ENCODE results near the gene INPP5J. TPM values are rescaled to one million over a fixed set of nuclear protein-coding genes. Genes with fewer than 3 reads are reported as not detected.

The INPP5J gene
- total RNA-seq, 2 donors from 2014 or later: 18.3 to 18.4 TPM

DNA sequence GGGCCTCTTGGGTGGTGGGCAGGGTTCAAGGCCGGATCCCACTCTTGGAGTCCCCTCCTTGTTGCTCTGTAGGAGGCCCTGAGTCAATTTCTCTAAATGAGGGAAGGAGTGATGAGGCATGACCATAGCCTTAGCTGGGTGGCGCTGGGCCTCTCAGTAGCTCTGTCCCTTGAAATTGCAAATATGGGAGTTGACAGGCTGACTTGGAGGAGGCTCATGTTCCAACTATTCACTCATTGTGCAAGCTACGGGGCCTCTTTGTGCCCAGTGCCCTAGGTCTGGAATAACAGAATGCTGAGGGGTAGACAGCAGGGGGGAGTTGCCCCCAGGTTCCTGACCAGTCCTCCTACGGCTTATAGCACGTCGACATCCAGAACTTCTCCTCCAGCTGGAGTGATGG is 23.4 kb upstream of the INPP5J start:
- H3K4me3 ChIP-seq: no peak overlapping the region

DNA sequence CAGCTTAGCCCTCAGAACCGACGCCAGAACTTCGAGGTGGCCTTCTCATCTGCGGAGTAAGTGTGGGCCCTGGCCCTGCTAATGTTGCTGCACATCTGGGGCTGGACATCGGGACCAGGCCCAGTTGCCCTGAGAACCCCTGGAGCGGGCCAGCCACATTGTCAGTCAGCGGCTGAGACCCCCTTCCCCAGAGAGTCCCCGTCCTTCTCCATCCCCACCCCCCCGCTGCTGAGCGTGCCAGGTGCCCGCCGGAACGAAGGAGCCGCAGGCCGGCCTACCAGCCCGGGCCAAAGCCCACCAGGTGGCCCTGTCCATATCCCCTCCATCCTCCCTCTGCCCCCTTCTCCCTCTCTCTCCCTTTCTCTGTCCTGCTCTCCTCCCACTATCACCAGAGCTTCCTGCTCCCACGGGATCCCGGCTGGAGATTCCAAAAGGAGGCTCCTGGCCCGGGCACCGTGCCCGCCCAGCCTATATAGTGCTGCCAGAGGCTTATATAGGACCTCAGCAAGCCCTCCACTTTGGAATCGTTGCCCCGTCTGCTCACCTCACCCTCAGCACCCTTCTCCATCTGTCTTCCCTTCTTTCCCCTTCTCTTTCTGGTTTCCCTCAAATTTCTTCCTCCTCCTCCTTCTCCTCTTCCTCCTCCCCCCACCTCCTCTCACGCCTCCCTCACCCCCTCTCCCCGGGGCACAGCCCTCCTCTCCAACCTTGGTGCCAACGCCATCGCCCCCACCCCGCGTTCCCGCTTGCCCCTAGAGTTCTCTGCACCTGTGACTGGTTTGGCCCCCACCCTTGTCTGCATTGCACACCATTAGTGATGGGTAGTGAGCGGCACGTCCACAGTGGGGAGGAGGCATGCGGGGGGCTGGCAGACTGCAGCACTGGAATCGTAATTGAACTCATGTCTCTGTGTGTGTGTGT is 22.7 kb upstream of the INPP5J start:
- Histone ChIP-seq H3K9ac (ENCODE audit: low read depth in 2 of 2, low read length in 2 of 2) (no peak overlapping the region), H3K27me3 (no peaks in the 10 kb centered on the region), H3K4me1 (no peaks in the 10 kb centered on the region), H3K9me3 (no peaks in the 10 kb centered on the region), H3K27ac (no peak overlapping the region), H3K36me3 (peaks cover 5% of the 10 kb centered on the region), H3K4me3 (no peak overlapping the region)
- TF ChIP-seq, protein P1, sequence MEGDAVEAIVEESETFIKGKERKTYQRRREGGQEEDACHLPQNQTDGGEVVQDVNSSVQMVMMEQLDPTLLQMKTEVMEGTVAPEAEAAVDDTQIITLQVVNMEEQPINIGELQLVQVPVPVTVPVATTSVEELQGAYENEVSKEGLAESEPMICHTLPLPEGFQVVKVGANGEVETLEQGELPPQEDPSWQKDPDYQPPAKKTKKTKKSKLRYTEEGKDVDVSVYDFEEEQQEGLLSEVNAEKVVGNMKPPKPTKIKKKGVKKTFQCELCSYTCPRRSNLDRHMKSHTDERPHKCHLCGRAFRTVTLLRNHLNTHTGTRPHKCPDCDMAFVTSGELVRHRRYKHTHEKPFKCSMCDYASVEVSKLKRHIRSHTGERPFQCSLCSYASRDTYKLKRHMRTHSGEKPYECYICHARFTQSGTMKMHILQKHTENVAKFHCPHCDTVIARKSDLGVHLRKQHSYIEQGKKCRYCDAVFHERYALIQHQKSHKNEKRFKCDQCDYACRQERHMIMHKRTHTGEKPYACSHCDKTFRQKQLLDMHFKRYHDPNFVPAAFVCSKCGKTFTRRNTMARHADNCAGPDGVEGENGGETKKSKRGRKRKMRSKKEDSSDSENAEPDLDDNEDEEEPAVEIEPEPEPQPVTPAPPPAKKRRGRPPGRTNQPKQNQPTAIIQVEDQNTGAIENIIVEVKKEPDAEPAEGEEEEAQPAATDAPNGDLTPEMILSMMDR (IDR thresholded peaks at IDR 0.05): no peak
- intact Hi-C loops (cut with DNase I): no loop called here
- no peak for DNase-seq

More for the DNA sequence above, 23.4 kb upstream of the INPP5J start:
- intact Hi-C loops (cut with DNase I): no loop called here
- Histone ChIP-seq H3K36me3 (peaks cover 5% of the 10 kb centered on the region), H3K27ac (peak overlapping the region; percentile 32), H3K9me3 (no peaks in the 10 kb centered on the region), H3K4me1 (no peaks in the 10 kb centered on the region), H3K27me3 (no peaks in the 10 kb centered on the region), H3K9ac (ENCODE audit: low read depth in 2 of 2, low read length in 2 of 2) (no peak overlapping the region)
- TF ChIP-seq, protein P1 (IDR thresholded peaks at IDR 0.05): no peak
- DNase-seq: peak; percentile 14

DNA sequence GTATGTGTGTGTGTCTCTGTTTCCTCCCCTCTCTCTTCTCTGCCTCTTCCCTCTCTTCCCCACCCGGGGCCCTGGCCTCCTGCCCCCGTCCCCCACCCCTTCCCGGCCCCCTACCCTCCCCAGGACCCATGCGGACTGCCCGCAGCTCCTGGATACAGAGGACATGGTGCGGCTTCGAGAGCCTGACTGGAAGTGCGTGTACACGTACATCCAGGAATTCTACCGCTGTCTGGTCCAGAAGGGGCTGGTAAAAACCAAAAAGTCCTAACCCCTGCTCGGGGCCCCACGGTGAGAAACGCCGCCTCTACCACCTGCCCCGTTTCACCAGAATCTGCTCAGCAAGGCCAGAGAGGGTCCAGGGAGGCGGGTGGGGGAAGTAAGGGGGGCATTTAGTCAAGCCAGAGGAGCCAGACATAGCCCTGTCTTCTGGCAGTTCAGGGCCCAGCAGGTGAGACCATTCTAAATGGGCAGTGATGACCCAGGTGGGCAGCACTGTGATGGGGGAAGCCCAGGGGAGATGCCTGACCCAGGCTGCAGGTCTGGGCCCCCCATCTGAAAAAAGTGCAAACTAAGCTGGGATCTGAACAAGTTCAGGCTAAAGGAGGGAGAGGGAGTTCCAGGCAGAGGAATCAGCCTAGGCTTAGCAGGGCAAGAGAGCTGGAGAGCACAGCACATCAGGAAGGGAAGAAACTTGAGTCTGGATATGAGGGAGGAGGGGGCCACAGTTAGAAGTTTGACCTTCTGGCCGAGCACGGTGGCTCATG is 21.8 kb upstream of the INPP5J start:
- no peaks in the 10 kb centered on the region for H3K4me1 ChIP-seq
- no peak overlapping the region for H3K4me3 ChIP-seq
- no peaks in the 10 kb centered on the region for H3K9me3 ChIP-seq
- H3K9ac ChIP-seq (ENCODE audit: low read depth in 2 of 2, low read length in 2 of 2): peak overlapping the region in 1 of 2 donors; percentile 19
- TF ChIP-seq, protein P1 (IDR thresholded peaks at IDR 0.05): no peak
- DNase-seq: no peak
- intact Hi-C loops (cut with DNase I): no loop called here
- no peak overlapping the region for H3K27ac ChIP-seq
- peaks cover 5% of the 10 kb centered on the region for H3K36me3 ChIP-seq
- no peaks in the 10 kb centered on the region for H3K27me3 ChIP-seq

DNA sequence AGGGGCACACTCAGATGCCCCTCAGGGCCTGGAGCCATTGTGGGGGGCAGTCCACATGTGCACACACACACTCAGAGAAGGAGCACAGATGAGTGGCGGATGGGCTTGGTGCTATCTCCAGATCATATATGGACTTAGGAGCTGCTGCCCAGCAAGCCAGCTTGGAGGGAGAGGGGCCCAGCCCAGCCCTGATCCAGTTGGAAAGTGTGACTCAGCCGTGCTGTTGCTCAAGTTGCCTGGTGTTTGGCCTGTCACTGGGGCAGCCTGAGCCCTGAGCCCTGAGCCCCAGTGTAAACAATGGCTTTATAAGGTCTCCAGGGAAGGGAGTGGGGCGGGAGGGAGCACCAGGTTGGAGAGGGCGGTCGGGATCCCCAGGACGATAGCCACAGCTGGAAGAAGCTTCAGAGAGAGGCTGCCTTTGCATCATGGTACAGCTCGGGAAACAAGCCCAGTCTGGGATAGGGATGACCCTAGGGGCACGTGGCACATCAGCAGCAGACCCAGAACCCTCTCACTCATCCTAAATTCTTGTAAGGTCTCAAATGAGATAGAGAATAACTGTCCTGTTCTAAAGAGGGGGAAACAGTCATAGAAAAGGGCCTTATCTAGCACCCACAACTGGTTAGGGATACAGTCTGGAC is 20.2 kb upstream of the INPP5J start:
- Histone ChIP-seq H3K9me3 (no peaks in the 10 kb centered on the region), H3K4me3 (no peak overlapping the region), H3K27ac (peak overlapping the region; percentile 85), H3K36me3 (no peaks in the 10 kb centered on the region), H3K27me3 (no peaks in the 10 kb centered on the region), H3K9ac (ENCODE audit: low read depth in 2 of 2, low read length in 2 of 2) (peak overlapping the region in 1 of 2 donors; percentile 14), H3K4me1 (no peaks in the 10 kb centered on the region)
- peak; percentile 65 for DNase-seq
- intact Hi-C loops (cut with DNase I): no loop called here
- TF ChIP-seq, protein P1 (IDR thresholded peaks at IDR 0.05): no peak

DNA sequence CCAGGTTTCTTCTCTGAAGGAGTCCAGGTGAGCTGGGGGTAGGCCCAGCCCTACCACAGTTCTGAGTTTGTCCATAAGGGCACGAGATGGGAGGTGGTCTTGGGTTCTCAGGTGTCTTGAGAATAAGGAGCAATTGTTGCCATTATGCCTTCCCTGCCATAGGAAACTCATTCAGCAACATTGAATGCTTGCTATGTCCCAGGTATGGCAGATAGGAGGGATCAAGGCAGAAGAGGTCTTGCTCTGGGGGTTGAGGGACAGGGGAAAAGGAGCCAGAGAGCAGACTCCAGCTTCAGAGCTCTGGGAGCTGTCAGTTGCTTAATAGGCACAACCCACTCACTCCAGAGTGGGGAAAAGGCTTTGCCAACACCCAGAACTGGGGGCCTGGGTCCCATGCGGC is 19.7 kb upstream of the INPP5J start:
- no peaks in the 10 kb centered on the region for H3K36me3 ChIP-seq
- TF ChIP-seq, protein P1 (IDR thresholded peaks at IDR 0.05): no peak
- peak overlapping the region in 1 of 2 donors; percentile 14 for H3K9ac ChIP-seq (ENCODE audit: low read depth in 2 of 2, low read length in 2 of 2)
- H3K27me3 ChIP-seq: no peaks in the 10 kb centered on the region
- H3K4me1 ChIP-seq: no peaks in the 10 kb centered on the region
- H3K9me3 ChIP-seq: no peaks in the 10 kb centered on the region
- H3K4me3 ChIP-seq: no peak overlapping the region
- intact Hi-C loops (cut with DNase I): no loop called here
- peak overlapping the region; percentile 85 for H3K27ac ChIP-seq
- DNase-seq: no peak

Data from colonic mucosa (tissue), 4 donors.